ENCODE data around the gene TTL. TPM values are rescaled to one million over a fixed set of nuclear protein-coding genes. Genes with fewer than 3 reads are reported as not detected.

The TTL gene
- total and polyA plus RNA-seq, 2 of the 13 experiments (the other 11 are each of a cell fraction or from before 2014, with no cell fraction given): 19.0 to 59.8 TPM

- no peak for TF ChIP-seq TBL1XR1 (IDR thresholded peaks at IDR 0.05; ENCODE audit: borderline replicate concordance, low read length, partially characterized antibody)
- TF ChIP-seq ZNF660 (CRISPR knock-in tag; IDR thresholded peaks at IDR 0.05; ENCODE audit: borderline replicate concordance, low read depth): no peak
- TF ChIP-seq BATF2 (CRISPR knock-in tag; IDR thresholded peaks at IDR 0.05): no peak
- TF ChIP-seq MYNN (CRISPR knock-in tag; IDR thresholded peaks at IDR 0.05; ENCODE audit: low read depth): peak; percentile 61; the same call in 1 of the 2 replicates
- peak; percentile 6; the same call in 1 of the 2 replicates for TF ChIP-seq ONECUT2 (CRISPR knock-in tag; IDR thresholded peaks at IDR 0.05)
- no peak; the same call in none of the 2 replicates for TF ChIP-seq ZNF800 (CRISPR knock-in tag; IDR thresholded peaks at IDR 0.05)
- no peak for TF ChIP-seq ZMAT3 (CRISPR knock-in tag; conservative IDR thresholded peaks at IDR 0.05)
- TF ChIP-seq ZNF704 (CRISPR knock-in tag; IDR thresholded peaks at IDR 0.05; ENCODE audit: borderline replicate concordance): peak; percentile 61; the same call in 1 of the 2 replicates
- peak; percentile 39 for TF ChIP-seq ZC3H13 (CRISPR knock-in tag; IDR thresholded peaks at IDR 0.05)
- TF ChIP-seq ZNF513 (CRISPR knock-in tag; conservative IDR thresholded peaks at IDR 0.05): 0 out of 2 replicates have a peak, but pooled peaks have one; percentile 85
- TF ChIP-seq ZNF383 (CRISPR knock-in tag; IDR thresholded peaks at IDR 0.05; ENCODE audit: borderline replicate concordance): peak; percentile 28; the same call in 1 of the 2 replicates
- TF ChIP-seq ZNF83 (CRISPR knock-in tag; IDR thresholded peaks at IDR 0.05; ENCODE audit: borderline replicate concordance): peak; percentile 85; the same call in 1 of the 2 replicates
- TF ChIP-seq PREB (CRISPR knock-in tag; IDR thresholded peaks at IDR 0.05): no peak
- no peak for TF ChIP-seq ETS1 (CRISPR knock-in tag; IDR thresholded peaks at IDR 0.05)
- TF ChIP-seq RARA (CRISPR knock-in tag; IDR thresholded peaks at IDR 0.05): no peak; the same call in none of the 2 replicates
- TF ChIP-seq MYC (CRISPR knock-in tag; IDR thresholded peaks at IDR 0.05; ENCODE audit: borderline replicate concordance): peak; percentile 86; the same call in 1 of the 2 replicates
- peak; percentile 93 for TF ChIP-seq ZNF766 (CRISPR knock-in tag; IDR thresholded peaks at IDR 0.05; ENCODE audit: borderline replicate concordance)
- TF ChIP-seq PRMT3 (CRISPR knock-in tag; IDR thresholded peaks at IDR 0.05; ENCODE audit: borderline replicate concordance, low read depth): peak; percentile 29; the same call in 1 of the 2 replicates
- peak; percentile 43; the same call in 1 of the 2 replicates for TF ChIP-seq SP5 (CRISPR knock-in tag; IDR thresholded peaks at IDR 0.05; ENCODE audit: borderline replicate concordance, low read depth)
- TF ChIP-seq NR2F1 (CRISPR knock-in tag; IDR thresholded peaks at IDR 0.05): 0 out of 4 replicates have a peak, but pooled peaks of 1 of the 2 experiments have one; percentile 5
Measured at GRCh38 chr2:112584134-112584890, 102.4 kb downstream of the TTL start, which contains the start of gene CHCHD5 (continued).
